ENCODE results near the gene FAAP20.

GRCh38 chr1:2224170-2224584 is 29.6 kb upstream of the FAAP20 start:
- TF ChIP-seq CTCF (IDR thresholded peaks at IDR 0.05) (no peak), POLR2A (IDR thresholded peaks at IDR 0.05) (no peak)

Measured in lower leg skin (tissue), 3 donors.